B cell (primary cell): ENCODE results near the gene AGTPBP1. TPM values are rescaled to one million over a fixed set of nuclear protein-coding genes. Genes with fewer than 3 reads are reported as not detected.

Experiments
- ATAC-seq: fragments of 200-7000 bp; cut with Tn5 transposase; one replicate; pipeline ENCODE4 v1.10.0; 2021; ENCODE audit warnings: low read depth, mild to moderate bottlenecking, moderate number of reproducible peaks, moderate library complexity
- CTCF ChIA-PET: fragments of 350-600 bp; sonication (Branson Sonifier 250); formaldehyde crosslinking; loops from one replicate; lab custom pipeline; 2021; ENCODE audit warnings: antibody characterized with exemption, inconsistent platforms; lab: Charles Lee
- POLR2A ChIA-PET: fragments of 350-600 bp; sonication (Branson Sonifier 250); formaldehyde crosslinking; loops from one replicate; lab custom pipeline; 2021; ENCODE audit warnings: antibody characterized with exemption; lab: Charles Lee
- DNase-seq: peaks from one replicate; pipeline ENCODE4 v3.0.0; 2013
- H2AFZ ChIP-seq: 2 replicates; pipeline ENCODE4 v1.6.1; 2012; ENCODE audit warnings: mild to moderate bottlenecking, low read depth, low read length; ENCODE audit not compliant: insufficient read depth, poor library complexity, severe bottlenecking
- H3K27ac ChIP-seq, 2 donors: 1 replicate in 1 of 2; 2 replicates in 1 of 2; pipeline ENCODE4 v1.5.1; 2012 to 2013; ENCODE audit warnings: low read length in 2 of 2, mild to moderate bottlenecking in 2 of 2, moderate library complexity in 1 of 2
- H3K27me3 ChIP-seq, 4 experiments: fragments of 200-600 bp in 1 of 4; sonication (generic) in 1 of 4; replicated peaks in 1 of 4; 1 replicate in 2 of 4; 2 replicates in 2 of 4; pipeline versions ENCODE4 v1.6.1 to v1.7.0; 2013 to 2016; ENCODE audit warnings: low read length in 3 of 4, mild to moderate bottlenecking in 2 of 4, mixed read lengths in 1 of 4, moderate library complexity in 1 of 4; ENCODE audit not compliant: insufficient read depth in 4 of 4, control insufficient read depth in 3 of 4; ENCODE audit errors: control extremely low read depth in 1 of 4
- H3K36me3 ChIP-seq, 2 experiments: replicated peaks in 1 of 2; 1 replicate in 1 of 2; 2 replicates in 1 of 2; pipeline versions ENCODE4 v1.6.1 to v1.7.1; 2013; ENCODE audit warnings: low read length in 1 of 2; ENCODE audit not compliant: insufficient read depth in 2 of 2, control insufficient read depth in 1 of 2; ENCODE audit errors: control extremely low read depth in 1 of 2, extremely low read depth in 1 of 2
- H3K4me1 ChIP-seq, 2 donors: fragments of 200-600 bp in 1 of 2; sonication (generic) in 1 of 2; 1 replicate in 1 of 2; 2 replicates in 1 of 2; pipeline versions ENCODE4 v1.5.1 to v1.6.1; 2013 to 2017; ENCODE audit warnings: low read length in 2 of 2; ENCODE audit not compliant: control insufficient read depth in 2 of 2, insufficient read depth in 2 of 2
- H3K4me2 ChIP-seq: replicated peaks from 2 replicates; pipeline ENCODE3; 2012; ENCODE audit warnings: mild to moderate bottlenecking, low read depth, low read length; ENCODE audit not compliant: poor library complexity, severe bottlenecking
- H3K4me3 ChIP-seq, 5 experiments: fragments of 200-600 bp in 1 of 5; sonication (generic) in 1 of 5; 1 replicate in 3 of 5; 2 replicates in 2 of 5; pipeline versions ENCODE4 v1.5.1 to v1.7.0; 2011 to 2016; ENCODE audit warnings: low read length in 4 of 5, mild to moderate bottlenecking in 4 of 5, low read depth in 2 of 5, control low read depth in 1 of 5, moderate library complexity in 1 of 5; ENCODE audit not compliant: insufficient read depth in 1 of 5; ENCODE audit errors: control extremely low read depth in 1 of 5, extremely low read depth in 1 of 5
- H3K79me2 ChIP-seq: fragments of 200-600 bp; sonication (generic); one replicate; pipeline ENCODE4 v1.6.0; 2016; ENCODE audit warnings: low read length; ENCODE audit not compliant: control insufficient read depth, insufficient read depth
- H3K9ac ChIP-seq: fragments of 200-600 bp; sonication (generic); 2 replicates; pipeline ENCODE4 v1.6.1; 2017; ENCODE audit warnings: mild to moderate bottlenecking, low read length, moderate library complexity
- H3K9me3 ChIP-seq, 3 donors: one replicate each; pipeline versions ENCODE4 v1.6.1 to v1.7.1; 2013; ENCODE audit warnings: low read length in 2 of 3; ENCODE audit not compliant: control insufficient read depth in 2 of 3, insufficient read depth in 1 of 3; ENCODE audit errors: control extremely low read depth in 1 of 3
- H4K20me1 ChIP-seq: 2 replicates; pipeline ENCODE4 v1.6.0; 2012; ENCODE audit warnings: mild to moderate bottlenecking, low read length; ENCODE audit not compliant: insufficient read depth, control insufficient read depth, poor library complexity, severe bottlenecking
- H3K27ac Mint-ChIP-seq: one replicate; pipeline ENCODE4 v1.8.0; 2021; ENCODE audit warnings: mixed read lengths
- H3K27me3 Mint-ChIP-seq: one replicate; pipeline ENCODE4 v1.8.0; 2021; ENCODE audit warnings: mixed read lengths
- H3K4me1 Mint-ChIP-seq: one replicate; pipeline ENCODE4 v1.8.0; 2021; ENCODE audit warnings: mixed read lengths
- H3K4me3 Mint-ChIP-seq: one replicate; pipeline ENCODE4 v1.8.0; 2021; ENCODE audit warnings: mixed read lengths
- H3K9me3 Mint-ChIP-seq: one replicate; pipeline ENCODE4 v1.8.0; 2022; ENCODE audit warnings: mixed read lengths; ENCODE audit not compliant: insufficient read depth
- CTCF ChIP-seq: fragments of 200-600 bp; IDR thresholded peaks from one replicate; pipeline ENCODE4 v1.8.0; 2022; ENCODE audit warnings: antibody characterized with exemption, mild to moderate bottlenecking
- EZH2 ChIP-seq: IDR thresholded peaks from 2 replicates; pipeline ENCODE4 v1.6.1; 2012; ENCODE audit warnings: borderline replicate concordance, low read depth, mild to moderate bottlenecking, moderate library complexity, low read length; ENCODE audit not compliant: insufficient read depth, poor library complexity, severe bottlenecking
- WGBS: methylation state at CpG from one replicate; pipeline ENCODE4 v1.1.5; 2013; ENCODE audit warnings: missing lambda C conversion rate; ENCODE audit not compliant: insufficient coverage; 5-methylcytosine and 5-hydroxymethylcytosine counted together
- intact Hi-C: fragments of 100-400 bp; cut with micrococcal nuclease; formaldehyde crosslinking; loops from one replicate; pipeline ENCODE4 v1.10.0; 2022
- polyA plus RNA-seq: library from polyadenylated mRNA; depleted of rRNA; stranded (reverse); fragments of >200 nt; gene quantifications from 2 replicates; pipeline ENCODE4 v1.2.3, GENCODE V29; 2012
- total RNA-seq, 2 donors: library from RNA; stranded (reverse); fragments of 120-200 nt in 1 of 2; gene quantifications; 1 replicate in 1 of 2; 2 replicates in 1 of 2; pipeline versions ENCODE4 v1.2.3 to v1.2.4, GENCODE V29; 2013 to 2022

Gene AGTPBP1
- total and polyA plus RNA-seq, 2 donors (not counting 1 experiment from before 2014, with no cell fraction given): 7.5 to 33.1 TPM

GRCh38 chr9:85599540-85600105 lies 142.1 kb downstream of the AGTPBP1 start:
- WGBS: no CpG with 5 or more reads among the region's 3 CpGs
- H3K79me2 ChIP-seq: no peaks in the 10 kb centered on the region
- Mint-ChIP-seq H3K9me3 (no peaks in the 10 kb centered on the region), H3K27ac (no peak overlapping the region), H3K4me3 (no peak overlapping the region), H3K27me3 (no peaks in the 10 kb centered on the region), H3K4me1 (no peaks in the 10 kb centered on the region)
- TF ChIP-seq CTCF (no peak), EZH2 (no peak)
- CTCF ChIA-PET: no interaction called here
- H3K9me3 ChIP-seq: no peaks in the 10 kb centered on the region
- DNase-seq (no peak), ATAC-seq (no peak)
- no peak overlapping the region for H3K4me2 ChIP-seq
- H3K27me3 ChIP-seq: no peaks in the 10 kb centered on the region
- POLR2A ChIA-PET: no interaction called here
- no peaks in the 10 kb centered on the region for H4K20me1 ChIP-seq
- H3K36me3 ChIP-seq: no peaks in the 10 kb centered on the region
- no peak overlapping the region for H3K4me3 ChIP-seq
- H3K4me1 ChIP-seq: no peaks in the 10 kb centered on the region
- no peak overlapping the region for H3K27ac ChIP-seq
- intact Hi-C loops: no loop called here
- no peak overlapping the region for H2AFZ ChIP-seq
- no peak overlapping the region for H3K9ac ChIP-seq

GRCh38 chr9:85594316-85594715 lies 147.4 kb downstream of the AGTPBP1 start:
- CTCF ChIA-PET: no interaction called here
- H3K9me3 ChIP-seq: no peaks in the 10 kb centered on the region
- no peak overlapping the region for H3K4me3 Mint-ChIP-seq
- DNase-seq (no peak), ATAC-seq (no peak)
- POLR2A ChIA-PET: no interaction called here
- no peaks in the 10 kb centered on the region for H3K9me3 Mint-ChIP-seq
- no peak overlapping the region for H3K4me2 ChIP-seq
- no peaks in the 10 kb centered on the region for H3K27me3 Mint-ChIP-seq
- H3K4me1 ChIP-seq: no peaks in the 10 kb centered on the region
- 100% methylated on average over 1 of the region's 3 CpGs for WGBS
- intact Hi-C loops: no loop called here
- no peak overlapping the region for H3K4me3 ChIP-seq
- H3K27ac ChIP-seq: no peak overlapping the region
- no peaks in the 10 kb centered on the region for H3K27me3 ChIP-seq
- H3K36me3 ChIP-seq: peaks cover 4% of the 10 kb centered on the region in 2 experiments
- no peak overlapping the region for H3K27ac Mint-ChIP-seq
- no peak overlapping the region for H2AFZ ChIP-seq
- no peaks in the 10 kb centered on the region for H3K79me2 ChIP-seq
- no peaks in the 10 kb centered on the region for H3K4me1 Mint-ChIP-seq
- H4K20me1 ChIP-seq: no peaks in the 10 kb centered on the region
- TF ChIP-seq CTCF (no peak), EZH2 (no peak)
- no peak overlapping the region for H3K9ac ChIP-seq
